Tibial artery (tissue), 4 donors: ENCODE measurements around the gene CLCA4.

Source experiments
- DNase-seq, 2 donors: peaks; one replicate each; pipeline ENCODE4 v3.0.0-alpha.2; 2019
- H3K27ac ChIP-seq, 2 donors: fragments of 200-600 bp; sonication (generic) in 1 of 2; 1 replicate in 1 of 2; 2 replicates in 1 of 2; pipeline ENCODE4 v1.5.1; 2018 to 2019; ENCODE audit warnings: mild to moderate bottlenecking in 1 of 2
- H3K27me3 ChIP-seq, 2 donors: fragments of 200-600 bp; sonication (generic) in 1 of 2; one replicate each; pipeline versions ENCODE4 v1.5.1 to v1.6.0; 2016 to 2019
- H3K36me3 ChIP-seq, 3 donors: fragments of 200-600 bp; sonication (generic) in 2 of 3; one replicate each; pipeline ENCODE4 v1.5.1; 2016 to 2019; ENCODE audit warnings: mild to moderate bottlenecking in 2 of 3
- H3K4me1 ChIP-seq, 4 donors: fragments of 200-600 bp; sonication (generic) in 2 of 4; 1 replicate in 3 of 4; 2 replicates in 1 of 4; pipeline ENCODE4 v1.5.1; 2016 to 2019
- H3K4me3 ChIP-seq, 2 donors: fragments of 200-600 bp; sonication (generic) in 1 of 2; 1 replicate in 1 of 2; 2 replicates in 1 of 2; pipeline ENCODE4 v1.5.1; 2018 to 2019; ENCODE audit warnings: mild to moderate bottlenecking in 2 of 2
- H3K9me3 ChIP-seq, 3 donors: fragments of 200-600 bp; sonication (generic) in 1 of 3; one replicate each; pipeline ENCODE4 v1.5.1; 2016 to 2019
- intact Hi-C: fragments of 100-400 bp; cut with DNase I; formaldehyde crosslinking; loops from one replicate; pipeline ENCODE4 v1.15.0; 2023; ENCODE audit warnings: low total_unique reads
- TF ChIP-seq, protein P1 (sequence below), 2 experiments: fragments of 200-600 bp in 1 of 2; fragments of 450-650 bp in 1 of 2; IDR thresholded peaks; one replicate each; pipeline ENCODE4 v1.5.1; 2017 to 2019; ENCODE audit warnings: antibody characterized with exemption in 2 of 2, mild to moderate bottlenecking in 1 of 2, moderate library complexity in 1 of 2

Gene CLCA4

DNA sequence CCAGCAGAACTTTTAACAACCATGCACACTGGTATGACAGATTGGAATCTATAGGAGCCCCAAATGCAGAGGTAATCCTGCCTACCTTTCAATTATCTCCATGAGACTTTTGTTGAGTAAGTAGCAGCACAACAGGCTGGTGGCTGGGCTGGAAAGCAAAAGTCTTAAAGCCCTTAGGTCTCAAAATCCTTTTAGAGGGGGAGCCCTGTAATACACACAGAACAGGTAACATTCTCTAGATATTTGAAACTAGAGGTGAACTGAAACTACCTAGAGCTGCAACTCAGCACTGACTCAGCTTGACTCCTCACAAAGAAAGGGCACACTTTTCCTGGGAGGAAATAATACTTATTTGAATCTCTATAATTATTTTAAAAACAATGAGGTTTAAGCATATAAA is 71.5 kb downstream of the CLCA4 start:
- H3K27me3 ChIP-seq: no peaks in the 10 kb centered on the region
- H3K9me3 ChIP-seq: peaks cover 0 to 19% (median 8%) of the 10 kb centered on the region in 3 donors
- intact Hi-C loops: no loop called here
- H3K36me3 ChIP-seq: no peaks in the 10 kb centered on the region
- H3K4me1 ChIP-seq: no peaks in the 10 kb centered on the region
- no peak overlapping the region for H3K27ac ChIP-seq
- H3K4me3 ChIP-seq: no peak overlapping the region
- no peak for DNase-seq
- TF ChIP-seq, protein P1, sequence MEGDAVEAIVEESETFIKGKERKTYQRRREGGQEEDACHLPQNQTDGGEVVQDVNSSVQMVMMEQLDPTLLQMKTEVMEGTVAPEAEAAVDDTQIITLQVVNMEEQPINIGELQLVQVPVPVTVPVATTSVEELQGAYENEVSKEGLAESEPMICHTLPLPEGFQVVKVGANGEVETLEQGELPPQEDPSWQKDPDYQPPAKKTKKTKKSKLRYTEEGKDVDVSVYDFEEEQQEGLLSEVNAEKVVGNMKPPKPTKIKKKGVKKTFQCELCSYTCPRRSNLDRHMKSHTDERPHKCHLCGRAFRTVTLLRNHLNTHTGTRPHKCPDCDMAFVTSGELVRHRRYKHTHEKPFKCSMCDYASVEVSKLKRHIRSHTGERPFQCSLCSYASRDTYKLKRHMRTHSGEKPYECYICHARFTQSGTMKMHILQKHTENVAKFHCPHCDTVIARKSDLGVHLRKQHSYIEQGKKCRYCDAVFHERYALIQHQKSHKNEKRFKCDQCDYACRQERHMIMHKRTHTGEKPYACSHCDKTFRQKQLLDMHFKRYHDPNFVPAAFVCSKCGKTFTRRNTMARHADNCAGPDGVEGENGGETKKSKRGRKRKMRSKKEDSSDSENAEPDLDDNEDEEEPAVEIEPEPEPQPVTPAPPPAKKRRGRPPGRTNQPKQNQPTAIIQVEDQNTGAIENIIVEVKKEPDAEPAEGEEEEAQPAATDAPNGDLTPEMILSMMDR (IDR thresholded peaks at IDR 0.05): no peak

DNA sequence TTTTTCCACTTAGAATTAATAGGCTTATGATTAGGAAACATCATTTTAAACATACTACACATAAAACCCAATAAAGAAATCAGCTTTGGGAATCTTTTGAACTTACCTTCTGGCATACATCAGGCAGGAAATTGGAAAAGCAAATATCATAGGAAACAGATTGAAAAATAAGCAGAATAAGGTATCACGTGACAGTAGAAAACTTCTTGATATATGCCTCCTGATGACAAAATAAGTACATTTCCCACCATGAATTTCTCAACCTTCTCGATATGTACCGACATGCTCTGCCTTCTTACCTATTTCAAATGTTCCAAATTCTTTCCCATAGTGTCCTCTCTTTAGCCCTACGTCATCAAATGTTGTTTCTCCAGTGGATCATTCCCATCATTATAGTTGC is 72.4 kb downstream of the CLCA4 start:
- intact Hi-C loops: no loop called here
- H3K27ac ChIP-seq: no peak overlapping the region
- no peaks in the 10 kb centered on the region for H3K36me3 ChIP-seq
- TF ChIP-seq, protein P1 (IDR thresholded peaks at IDR 0.05): no peak
- H3K27me3 ChIP-seq: no peaks in the 10 kb centered on the region
- H3K4me3 ChIP-seq: no peak overlapping the region
- no peak for DNase-seq
- no peaks in the 10 kb centered on the region for H3K4me1 ChIP-seq
- peaks cover 0 to 10% (median 8%) of the 10 kb centered on the region in 3 donors for H3K9me3 ChIP-seq

DNA sequence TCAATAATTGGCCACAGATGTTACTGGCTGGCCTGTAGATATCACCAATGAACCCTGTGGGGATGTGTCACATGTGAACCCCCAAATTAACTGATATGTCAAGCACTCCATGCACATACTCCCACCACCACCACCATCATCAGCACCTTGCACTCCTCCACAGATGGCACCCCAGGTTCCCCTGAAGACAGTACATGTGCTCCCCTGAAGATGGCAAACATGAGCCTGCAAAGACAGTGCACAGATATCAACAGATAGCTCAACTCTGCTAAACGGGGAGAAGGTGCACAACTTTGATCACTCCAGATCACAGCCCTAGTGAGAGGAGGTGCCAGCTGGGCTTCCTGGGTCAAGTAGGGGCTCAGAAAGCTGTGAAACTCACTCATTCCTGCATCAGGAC is 74.4 kb downstream of the CLCA4 start:
- TF ChIP-seq, protein P1 (IDR thresholded peaks at IDR 0.05): no peak

More for the DNA sequence above, 74.4 kb downstream of the CLCA4 start:
- Histone ChIP-seq H3K9me3 (peaks cover 0 to 8% (median 8%) of the 10 kb centered on the region in 3 donors), H3K4me3 (no peak overlapping the region), H3K27me3 (no peaks in the 10 kb centered on the region), H3K4me1 (no peaks in the 10 kb centered on the region), H3K27ac (no peak overlapping the region), H3K36me3 (no peaks in the 10 kb centered on the region)
- DNase-seq: no peak
- intact Hi-C loops: no loop called here
